ENCODE data around the gene LDB2.
"Not testable (repeated sequence)": the region's sequence is repeated elsewhere in the genome, so short reads cannot be mapped to it uniquely, and the experiment has no call there.

Gene LDB2

DNA sequence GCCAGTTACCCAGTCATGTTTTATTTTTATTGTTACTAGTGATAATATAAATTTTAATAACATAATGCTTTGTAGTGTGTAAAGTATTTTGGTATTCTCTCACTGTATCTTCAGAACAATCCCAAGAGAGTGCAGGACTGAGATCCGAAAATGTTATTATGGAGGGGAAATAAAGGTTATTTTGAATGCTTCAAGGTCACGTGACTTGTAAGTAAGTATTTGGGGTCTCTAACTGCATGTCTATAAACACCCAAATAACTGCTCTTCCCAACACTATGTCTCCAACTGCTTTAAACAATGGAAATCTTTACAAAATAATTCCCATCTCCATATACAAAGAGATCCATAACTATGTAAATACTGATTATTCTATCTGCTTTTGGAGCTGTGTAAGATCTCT is 302.2 kb downstream of the LDB2 start:
- no peak for DNase-seq (ENCODE audit: low read depth in 2 of 2)

DNA sequence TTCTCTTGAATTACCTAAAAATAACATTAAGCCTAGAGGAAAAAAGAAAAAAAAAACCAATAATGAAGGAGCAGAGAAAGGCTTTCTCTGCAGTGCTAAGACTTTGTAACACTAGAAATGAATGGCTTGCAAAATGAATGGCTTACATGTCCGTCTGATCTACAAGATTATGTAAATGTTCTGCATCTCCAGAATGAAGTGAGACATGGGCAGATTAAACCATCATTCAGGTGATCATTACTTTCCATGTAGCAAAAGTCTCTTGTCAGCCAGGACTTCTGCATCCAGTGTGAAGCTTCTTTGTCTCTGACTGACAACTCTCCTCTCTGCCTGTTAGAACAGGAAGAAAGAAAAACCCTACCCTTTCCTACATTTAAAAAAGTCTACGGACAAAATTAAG is 304.3 kb downstream of the LDB2 start:
- DNase-seq (ENCODE audit: low read depth in 2 of 2): no peak

DNA sequence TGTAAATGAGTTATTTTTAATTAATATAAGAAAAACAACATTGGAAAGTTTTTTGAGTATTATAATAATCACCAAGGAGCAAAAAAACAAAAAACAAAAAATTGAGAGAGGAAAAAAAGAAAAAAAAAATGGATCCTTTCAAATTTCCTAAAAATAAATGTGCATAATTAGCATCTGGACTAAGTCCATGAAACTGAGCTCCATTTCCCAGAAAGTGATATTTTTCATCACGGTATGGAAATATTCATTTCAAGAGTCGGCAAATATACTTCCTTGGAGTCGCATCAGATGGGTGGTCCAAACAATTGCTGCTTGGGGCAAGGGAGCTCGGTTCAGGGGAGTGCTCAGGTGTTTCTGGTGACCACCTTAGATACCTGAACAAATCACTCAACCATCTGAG is 305.1 kb downstream of the LDB2 start:
- no peak for DNase-seq (ENCODE audit: low read depth in 2 of 2)

DNA sequence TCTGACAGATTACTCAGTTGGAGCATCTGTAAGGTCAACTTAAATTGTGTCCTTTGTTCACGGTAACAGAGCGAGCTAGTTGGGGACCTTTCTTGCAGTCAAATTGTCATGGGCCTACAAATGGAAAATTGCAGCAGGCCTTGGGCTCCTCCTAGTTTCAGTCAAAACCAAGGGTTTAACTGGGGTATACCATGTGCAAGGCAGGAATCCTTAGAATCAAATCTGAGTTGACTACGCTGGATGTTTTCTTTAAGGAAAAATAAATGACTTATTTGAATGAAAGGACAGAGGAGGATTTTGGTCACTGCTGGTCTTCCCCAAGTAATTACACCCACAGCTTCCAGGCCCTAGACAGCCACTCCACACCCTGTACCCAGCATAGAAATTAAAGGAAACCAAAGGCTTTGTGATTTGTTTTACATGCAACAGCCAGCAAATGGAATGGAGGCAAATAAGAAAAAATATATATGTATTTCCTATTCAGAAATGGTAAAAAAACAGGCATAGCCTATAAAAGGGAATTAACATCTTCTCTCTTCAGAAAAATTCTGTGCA is 307.1 kb downstream of the LDB2 start:
- no peak for DNase-seq (ENCODE audit: low read depth in 2 of 2)

DNA sequence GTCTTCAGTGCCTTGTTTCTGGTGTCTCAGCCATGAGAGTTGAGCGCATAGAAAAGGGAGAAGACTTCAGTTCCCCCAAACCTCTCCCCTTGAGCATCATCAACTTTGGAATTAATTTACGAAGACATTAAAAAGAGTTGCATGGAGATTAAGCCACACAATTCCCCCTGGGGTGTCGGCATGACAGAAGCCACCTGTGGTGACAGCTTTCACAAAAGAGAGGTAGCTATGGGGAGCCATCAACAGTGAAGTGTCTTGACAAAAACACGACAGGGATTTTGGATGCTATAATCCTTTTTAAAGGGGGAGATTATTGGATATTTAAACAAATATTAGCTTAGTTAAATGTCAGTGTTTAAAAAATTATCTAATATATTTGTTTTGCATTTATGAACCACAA is 307.6 kb downstream of the LDB2 start:
- DNase-seq (ENCODE audit: low read depth in 2 of 2): no peak

DNA sequence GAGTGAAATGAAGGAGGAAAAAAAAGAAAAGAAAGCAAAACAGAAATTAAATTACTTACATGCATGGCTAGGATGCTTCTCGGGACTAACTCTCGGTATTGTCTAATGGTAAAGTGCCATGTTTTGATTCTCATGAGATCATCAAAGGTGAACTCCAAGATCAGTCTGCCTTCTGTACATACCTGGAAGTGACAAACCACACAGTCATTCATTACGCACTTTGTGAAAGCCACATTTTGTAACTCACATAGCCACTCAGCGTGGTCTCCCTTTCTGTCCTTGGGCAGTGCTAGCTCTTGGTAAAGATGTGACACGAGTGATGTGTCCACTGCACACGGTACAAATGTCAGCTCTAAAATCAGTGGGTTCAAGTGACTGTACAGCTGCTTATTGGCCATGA is 309.8 kb downstream of the LDB2 start:
- DNase-seq (ENCODE audit: low read depth in 2 of 2): no peak

DNA sequence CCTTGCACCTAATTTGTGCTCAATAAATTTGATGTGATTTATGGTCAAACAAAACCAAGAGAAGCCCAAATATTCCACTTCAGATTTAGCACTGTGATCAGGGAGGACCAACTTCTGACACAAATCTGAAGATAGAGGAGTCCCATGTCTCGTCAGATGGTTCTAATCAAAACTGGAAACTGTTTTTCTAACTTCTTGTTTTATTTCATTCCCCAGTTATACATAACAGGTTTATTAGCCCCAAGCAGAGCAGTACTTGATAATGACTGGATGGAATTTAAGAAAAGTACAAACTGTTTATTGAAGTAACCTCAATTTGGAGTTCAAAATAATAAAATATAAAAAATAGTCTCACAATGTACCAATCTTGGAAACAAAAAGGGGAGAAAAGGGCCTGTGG is 310.3 kb downstream of the LDB2 start:
- DNase-seq (ENCODE audit: low read depth in 2 of 2): no peak

DNA sequence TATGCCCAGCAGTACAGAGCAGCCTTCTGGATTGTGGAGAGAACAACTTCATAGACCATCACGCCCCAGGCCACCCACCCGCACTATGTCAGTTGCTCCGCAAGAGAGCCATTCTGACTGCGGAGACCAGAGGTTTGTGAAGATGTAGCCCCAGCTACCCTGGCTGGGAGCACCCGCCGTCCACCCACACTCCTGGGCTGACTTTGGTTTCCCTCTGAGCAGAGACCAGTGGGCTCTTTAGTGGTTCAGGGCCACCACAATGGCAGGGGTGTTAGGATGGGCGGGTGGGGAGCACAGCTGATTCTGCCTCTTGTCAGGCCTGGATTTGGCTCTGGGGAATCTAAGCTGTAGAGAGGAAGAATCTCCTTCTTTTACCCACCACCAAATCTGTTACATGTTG is 313.4 kb downstream of the LDB2 start:
- DNase-seq (ENCODE audit: low read depth in 2 of 2): no peak

DNA sequence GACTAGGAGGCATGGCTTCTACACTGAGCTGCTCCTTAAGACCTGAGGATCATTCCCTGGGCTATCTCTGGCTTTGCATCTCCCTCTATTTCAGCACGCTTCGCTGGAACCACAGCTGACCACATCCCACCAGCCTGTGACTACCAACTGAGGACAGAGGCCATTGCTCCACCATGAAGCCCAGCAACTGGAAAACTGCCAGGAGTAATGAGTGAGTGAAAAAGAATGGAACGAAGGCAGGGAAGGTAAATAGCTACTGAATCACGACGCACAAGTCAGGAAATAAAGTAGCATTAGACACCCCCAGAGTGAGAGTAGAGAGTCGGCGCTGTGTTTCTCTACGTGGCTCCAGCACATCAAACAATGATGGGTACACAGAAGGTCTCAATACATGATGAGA is 314.7 kb downstream of the LDB2 start:
- no peak for DNase-seq (ENCODE audit: low read depth in 2 of 2)

DNA sequence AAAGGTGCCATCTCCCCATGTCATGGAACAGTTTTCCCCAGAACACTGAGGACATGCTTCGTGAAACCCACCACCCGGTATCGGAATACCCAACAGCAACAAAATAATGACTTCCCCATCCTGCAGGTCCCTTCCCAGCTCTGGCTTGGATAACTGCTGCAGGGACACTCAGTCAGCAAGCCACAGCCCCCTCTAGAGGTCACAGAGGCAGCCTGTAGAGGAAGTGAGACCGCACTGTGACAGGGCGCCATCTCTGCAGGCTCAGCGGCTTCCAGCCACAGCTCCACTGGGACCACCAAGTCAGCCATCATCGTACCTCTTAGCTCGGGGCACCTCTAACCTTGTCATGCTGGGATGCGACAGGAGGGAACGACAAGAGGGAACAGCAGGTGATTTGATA is 315.9 kb downstream of the LDB2 start:
- no peak for DNase-seq (ENCODE audit: low read depth in 2 of 2)

DNA sequence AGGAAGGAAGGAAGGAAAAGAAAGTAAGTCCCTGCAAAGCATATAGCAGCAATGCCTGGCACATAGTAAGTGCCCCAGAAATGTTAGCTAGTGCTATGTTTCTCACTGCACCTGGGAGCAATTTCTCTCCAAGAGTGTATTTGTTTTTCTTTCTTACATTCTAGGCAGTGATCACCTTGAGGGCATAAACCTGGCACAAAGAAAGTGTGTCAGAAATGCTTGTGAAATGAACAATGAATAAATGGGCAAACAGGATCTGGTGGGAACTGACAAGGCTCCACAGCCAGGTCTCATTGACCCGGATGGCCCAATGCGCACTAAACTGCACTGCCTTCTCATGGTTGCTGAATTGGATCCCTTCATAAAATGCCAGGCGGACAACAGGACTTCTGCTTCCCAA is 316.4 kb downstream of the LDB2 start:
- no peak for DNase-seq (ENCODE audit: low read depth in 2 of 2)

DNA sequence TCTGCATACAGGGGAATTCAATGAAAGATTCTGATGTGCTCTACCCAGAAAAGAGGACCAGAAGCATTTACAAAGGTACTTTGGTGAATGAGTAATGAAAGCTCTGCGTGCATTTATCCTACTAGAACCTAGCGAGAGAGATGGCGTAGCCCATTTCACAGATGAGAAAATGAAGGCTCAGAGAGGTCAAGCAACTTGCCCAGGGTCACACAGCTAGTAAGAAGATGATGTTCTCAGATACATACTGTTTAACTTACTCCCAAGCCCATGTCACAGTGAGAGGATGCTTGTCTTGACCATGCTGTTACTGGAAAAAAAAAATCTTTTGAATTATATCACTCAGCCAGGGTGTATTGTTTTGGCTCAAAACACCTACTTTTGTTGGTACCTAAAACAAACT is 317.3 kb downstream of the LDB2 start:
- no peak for DNase-seq (ENCODE audit: low read depth in 2 of 2)

DNA sequence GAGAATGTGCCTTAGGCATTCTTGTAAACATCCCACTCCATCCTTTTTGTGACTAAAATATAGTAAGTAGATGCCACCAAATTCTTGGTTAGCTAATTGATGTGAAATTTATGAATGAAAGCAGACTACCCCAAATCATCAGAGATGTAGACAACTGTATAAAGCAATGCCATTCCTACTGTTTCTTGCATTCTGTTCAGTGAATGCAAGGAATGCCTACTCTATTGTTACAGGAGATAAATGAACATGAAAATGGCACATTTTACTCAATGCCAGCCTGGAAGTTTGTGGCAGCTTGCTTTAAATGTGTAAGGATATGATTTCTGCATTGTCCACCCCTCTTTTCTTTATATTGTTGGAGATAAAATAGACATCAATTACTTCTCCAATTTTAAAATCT is 317.9 kb downstream of the LDB2 start:
- no peak for DNase-seq (ENCODE audit: low read depth in 2 of 2)

DNA sequence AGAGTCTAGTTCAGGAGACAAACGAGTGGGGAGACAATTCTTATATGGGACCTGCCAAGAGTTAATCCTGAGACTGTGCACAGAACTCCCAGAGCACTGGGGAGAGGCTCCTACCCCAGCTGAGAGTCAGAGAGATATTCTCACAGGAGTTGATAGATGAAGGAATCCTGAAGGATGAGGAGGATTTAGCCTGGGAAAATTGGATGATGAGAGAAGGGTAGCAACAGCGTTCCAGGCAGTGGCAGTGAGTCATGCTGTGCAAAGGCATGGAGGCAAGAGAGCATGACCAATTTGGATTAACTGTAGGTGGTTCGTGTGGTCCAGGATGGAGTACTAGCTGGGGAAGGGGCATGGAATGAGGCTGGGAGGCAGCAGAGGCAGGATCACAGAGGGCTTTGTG is 318.6 kb downstream of the LDB2 start:
- DNase-seq (ENCODE audit: low read depth in 2 of 2): no peak

DNA sequence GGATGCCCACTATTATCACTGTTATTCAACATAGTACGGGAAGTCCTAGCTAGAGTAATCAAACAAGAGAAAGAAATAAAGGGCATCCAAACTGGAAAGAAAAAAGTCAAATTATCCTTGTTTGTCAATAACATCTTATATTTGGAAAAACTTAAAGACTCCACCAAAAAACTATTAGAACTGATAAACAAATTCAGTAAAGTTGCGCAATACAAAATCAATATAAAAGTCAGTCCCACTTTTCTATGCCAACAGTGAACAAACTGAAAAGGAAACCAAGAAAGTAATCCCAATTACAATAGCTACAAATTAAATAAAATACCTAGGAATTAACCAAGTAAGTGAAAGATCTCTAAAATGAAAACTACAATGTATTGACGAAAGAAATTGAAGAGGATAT is 321.3 kb downstream of the LDB2 start:
- no peak for DNase-seq (ENCODE audit: low read depth in 2 of 2)

DNA sequence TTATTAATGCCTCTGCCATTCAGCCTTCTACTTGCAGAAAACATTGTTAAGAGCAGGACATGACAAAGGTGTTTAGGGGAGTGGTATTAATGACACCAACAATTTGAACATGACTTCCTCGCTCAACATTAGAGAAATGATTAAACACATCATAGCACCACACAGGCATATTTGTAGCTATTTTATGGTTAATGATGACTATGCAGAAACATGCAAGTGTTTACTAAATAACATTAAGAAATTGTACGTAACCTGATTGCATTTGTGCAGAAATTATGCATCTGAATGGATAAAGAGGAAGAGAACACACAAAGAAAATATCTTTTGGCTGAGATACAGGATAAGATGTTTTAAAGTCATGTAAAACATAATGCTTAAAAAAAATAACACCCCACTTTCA is 323.5 kb downstream of the LDB2 start:
- DNase-seq (ENCODE audit: low read depth in 2 of 2): no peak

DNA sequence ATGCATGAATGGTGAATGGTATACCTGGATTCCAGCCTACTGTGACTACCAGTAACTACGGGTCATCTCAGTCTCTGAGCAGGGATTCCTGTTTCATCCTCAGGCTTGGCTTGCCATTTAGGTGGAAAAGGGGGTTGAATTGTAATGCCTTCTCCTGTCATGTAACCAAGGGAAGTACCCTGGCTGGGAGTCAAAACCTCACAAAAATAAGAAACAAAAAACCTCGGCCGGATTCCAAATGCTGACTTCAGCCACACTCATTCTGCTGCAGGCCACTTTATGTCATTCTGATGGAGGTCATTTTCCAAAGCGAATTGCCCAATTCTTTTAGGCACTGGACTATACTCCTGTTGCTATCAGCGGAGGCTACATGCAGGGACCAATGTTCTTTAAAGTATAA is 324.7 kb downstream of the LDB2 start:
- DNase-seq (ENCODE audit: low read depth in 2 of 2): no peak

DNA sequence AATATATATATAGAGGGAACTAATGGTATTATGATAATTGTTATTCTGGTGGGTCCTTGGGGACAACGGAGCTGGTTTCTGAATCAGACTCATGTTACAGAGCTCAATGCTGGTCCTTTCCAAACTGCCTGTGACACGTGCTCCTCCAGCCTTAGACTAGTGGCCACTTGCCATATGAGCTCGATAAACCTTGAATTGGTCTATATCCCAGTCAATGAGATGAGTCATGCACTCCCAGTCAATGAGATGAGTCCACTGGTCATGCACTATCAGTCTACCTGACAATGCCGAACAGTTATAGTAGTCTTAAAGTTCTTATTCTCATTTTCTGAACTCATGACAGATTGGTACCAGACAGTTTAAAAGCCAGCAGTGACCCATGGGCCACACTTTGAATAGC is 325.2 kb downstream of the LDB2 start:
- DNase-seq (ENCODE audit: low read depth in 2 of 2): no peak

DNA sequence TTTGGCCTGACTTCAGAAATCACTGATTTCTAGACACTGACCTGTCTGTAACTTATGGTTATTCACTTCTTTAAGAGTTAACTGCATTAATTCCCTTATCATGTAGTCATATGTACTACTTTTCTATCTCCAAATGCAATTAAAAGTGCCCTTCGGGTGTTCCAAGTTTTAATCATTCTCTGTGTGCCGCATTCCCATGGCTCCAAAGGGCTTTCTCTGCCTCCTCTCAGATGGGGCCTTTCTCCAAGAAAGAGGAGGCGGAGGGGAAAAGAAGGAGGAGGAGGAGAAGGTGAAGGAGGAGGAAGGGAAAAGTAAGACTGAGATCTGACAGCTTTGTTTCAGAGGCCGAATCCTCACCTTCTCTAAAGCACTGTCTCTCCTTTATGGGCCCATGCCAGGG is 325.8 kb downstream of the LDB2 start:
- no peak for DNase-seq (ENCODE audit: low read depth in 2 of 2)

DNA sequence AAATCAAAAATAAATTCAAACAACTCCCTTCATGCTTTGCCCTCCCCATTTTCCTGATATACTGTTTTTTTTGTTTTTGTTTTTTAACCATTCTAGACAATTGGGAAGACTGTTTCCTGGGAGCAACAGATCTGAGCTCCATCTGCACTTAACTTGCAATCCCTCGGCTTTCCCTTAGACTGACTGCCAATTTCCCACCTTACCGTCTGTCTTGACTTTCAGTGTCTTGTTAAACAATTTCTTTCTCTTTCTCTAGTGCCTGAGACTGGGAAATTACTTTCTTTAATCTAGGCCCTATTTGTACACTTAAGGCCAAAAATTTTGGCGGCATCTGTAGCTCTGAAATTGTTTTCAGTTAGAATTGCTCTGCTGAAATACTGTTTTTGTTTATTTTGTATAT is 326.3 kb downstream of the LDB2 start:
- no peak for DNase-seq (ENCODE audit: low read depth in 2 of 2)

DNA sequence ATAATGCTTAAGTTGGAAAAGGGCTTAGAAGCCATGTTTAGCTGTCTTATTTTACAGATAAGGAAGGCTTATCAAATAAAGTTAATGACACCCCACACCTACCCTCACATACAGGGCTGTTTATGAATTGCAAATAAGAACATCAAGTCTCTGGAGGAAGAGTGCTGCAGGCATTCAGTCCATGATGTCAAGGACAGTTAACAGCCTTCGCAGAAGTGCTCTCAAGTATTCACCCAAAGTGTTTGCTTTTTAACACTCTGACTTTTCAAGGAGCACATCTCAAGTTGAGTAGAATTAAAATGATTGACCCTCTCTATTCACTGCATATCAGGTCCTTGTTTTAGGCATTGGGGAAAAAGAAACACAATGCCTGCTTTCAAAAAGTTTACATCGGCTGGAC is 328.7 kb downstream of the LDB2 start:
- DNase-seq (ENCODE audit: low read depth in 2 of 2): no peak

DNA sequence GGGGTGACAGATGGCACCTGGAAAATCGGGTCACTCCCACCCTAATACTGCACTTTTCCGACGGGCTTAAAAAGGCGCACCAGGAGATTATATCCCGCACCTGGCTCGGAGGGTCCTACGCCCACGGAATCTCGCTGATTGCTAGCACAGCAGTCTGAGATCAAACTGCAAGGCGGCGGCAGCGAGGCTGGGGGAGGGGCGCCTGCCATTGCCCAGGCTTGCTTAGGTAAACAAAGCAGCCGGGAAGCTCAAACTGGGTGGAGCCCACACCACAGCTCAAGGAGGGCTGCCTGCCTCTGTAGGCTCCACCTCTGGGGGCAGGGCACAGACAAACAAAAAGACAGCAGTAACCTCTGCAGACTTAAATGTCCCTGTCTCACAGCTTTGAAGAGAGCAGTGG is 341.1 kb downstream of the LDB2 start:
- not testable (repeated sequence) for DNase-seq (ENCODE audit: low read depth in 2 of 2)

DNA sequence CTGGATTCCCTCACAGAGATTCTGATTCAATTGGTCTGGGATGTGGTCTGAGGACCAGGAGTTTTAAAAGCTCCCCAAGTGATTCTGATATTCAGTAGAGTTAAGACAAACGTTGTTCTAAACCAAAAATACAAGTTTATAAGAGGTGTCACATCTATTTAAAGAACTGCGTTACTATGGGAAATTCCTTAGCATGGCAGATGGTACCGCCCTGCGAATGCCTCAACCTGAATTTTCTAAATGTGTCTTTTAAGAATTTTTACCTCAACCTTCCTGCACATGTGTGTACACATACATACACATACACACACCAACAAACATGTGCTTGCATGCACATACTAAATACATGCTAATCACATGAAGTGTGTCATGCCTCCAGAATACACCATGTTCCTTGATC is 343.3 kb downstream of the LDB2 start:
- no peak for DNase-seq (ENCODE audit: low read depth in 2 of 2)

DNA sequence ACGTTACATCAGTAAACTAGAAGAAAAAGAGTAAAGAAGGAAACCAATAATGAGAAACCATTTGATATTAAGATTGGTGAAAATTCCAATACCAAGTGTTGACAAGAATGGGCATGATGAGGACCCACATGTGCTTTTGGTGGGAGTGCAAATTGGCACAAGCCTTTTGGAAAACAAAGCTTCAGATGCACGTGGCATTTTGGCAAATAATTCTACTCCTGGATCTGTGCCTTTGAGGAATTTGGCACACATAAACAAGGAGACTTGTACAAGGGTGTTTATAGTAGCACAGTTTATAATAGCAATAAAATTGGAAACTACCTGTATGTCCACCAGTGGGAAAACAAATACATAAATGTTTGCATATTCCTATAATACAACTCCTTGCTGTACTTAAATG is 347.9 kb downstream of the LDB2 start:
- no peak for DNase-seq (ENCODE audit: low read depth in 2 of 2)

DNA sequence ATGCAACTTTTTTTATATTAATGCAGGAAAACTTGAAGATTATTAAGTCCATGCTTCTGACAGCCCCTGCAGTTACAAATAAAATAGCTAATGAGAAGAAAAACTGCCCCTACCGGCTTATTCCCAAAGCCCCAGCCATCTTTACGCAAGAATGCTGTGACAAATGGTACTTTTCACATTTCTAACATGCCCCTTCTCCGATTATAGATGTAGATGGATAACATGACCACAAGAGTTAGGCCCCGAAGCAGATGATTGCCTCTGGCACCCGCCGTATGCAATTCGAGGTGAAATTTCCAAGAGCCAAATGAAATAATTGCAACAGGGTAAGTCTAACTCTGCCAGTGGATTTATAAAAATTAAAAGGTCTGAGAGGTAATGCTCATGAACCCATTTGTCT is 352.8 kb downstream of the LDB2 start:
- DNase-seq (ENCODE audit: low read depth in 2 of 2): no peak
